HFF-Myc (cell line): ENCODE data around the gene PDE4C.

ENCODE experiments used
- DNase-seq: peaks from one replicate; pipeline ENCODE4 v3.0.0-alpha.2; 2011; ENCODE audit warnings: low read depth; ENCODE audit errors: extremely low read depth
- H3K4me3 ChIP-seq: replicated peaks from 2 replicates; pipeline ENCODE4 v1.5.1; 2011; ENCODE audit warnings: low read depth, mild to moderate bottlenecking, control low read depth, low read length
- CTCF ChIP-seq: IDR thresholded peaks from 2 replicates; pipeline ENCODE4 v1.5.1; 2012; ENCODE audit warnings: mild to moderate bottlenecking, low read depth, low read length, control low read depth; ENCODE audit errors: missing control alignments

The PDE4C gene

GRCh38 chr19:18221815-18222725 lies 4.2 kb downstream of the PDE4C start:
- DNase-seq: no peak
- no peak for TF ChIP-seq CTCF
- no peak overlapping the region for H3K4me3 ChIP-seq

- DNase-seq: no peak
- H3K4me3 ChIP-seq: no peak overlapping the region
- no peak for TF ChIP-seq CTCF
Measured at GRCh38 chr19:18220632-18221275, 5.5 kb downstream of the PDE4C start.

GRCh38 chr19:18219911-18220631 lies 6.2 kb downstream of the PDE4C start:
- no peak overlapping the region for H3K4me3 ChIP-seq
- DNase-seq: no peak
- TF ChIP-seq CTCF: no peak

GRCh38 chr19:18218600-18218999 lies 7.6 kb downstream of the PDE4C start:
- H3K4me3 ChIP-seq: no peak overlapping the region
- TF ChIP-seq CTCF: no peak
- no peak for DNase-seq

GRCh38 chr19:18218159-18218558 lies 8.1 kb downstream of the PDE4C start:
- H3K4me3 ChIP-seq: no peak overlapping the region
- TF ChIP-seq CTCF: no peak
- no peak for DNase-seq

- no peak for DNase-seq
- H3K4me3 ChIP-seq: no peak overlapping the region
- no peak for TF ChIP-seq CTCF
Measured at GRCh38 chr19:18216789-18217188, 9.4 kb downstream of the PDE4C start.
